Activated CD4-positive, alpha-beta memory T cell treated with anti-CD3 and anti-CD28 coated beads, Interleukin-2, amount 10 ng/mL, durations not matched to agents 7 days and 5 days (primary cell): ENCODE results near the gene SFSWAP. TPM values are rescaled to one million over a fixed set of nuclear protein-coding genes. Genes with fewer than 3 reads are reported as not detected.

Experiments
- CTCF ChIA-PET: fragments of 350-600 bp; sonication (Branson Sonifier 250); formaldehyde crosslinking; loops from one replicate; lab custom pipeline; 2021; ENCODE audit warnings: antibody characterized with exemption, inconsistent platforms; lab: Charles Lee
- POLR2A ChIA-PET: fragments of 350-600 bp; sonication (Branson Sonifier 250); formaldehyde crosslinking; loops from one replicate; lab custom pipeline; 2021; ENCODE audit warnings: antibody characterized with exemption; lab: Charles Lee
- DNase-seq: peaks from one replicate; pipeline ENCODE4 v3.0.0-alpha.2; 2020
- H3K27ac Mint-ChIP-seq: one replicate; pipeline ENCODE4 v1.8.0; 2021; ENCODE audit warnings: mild to moderate bottlenecking, mixed read lengths
- H3K27me3 Mint-ChIP-seq: one replicate; pipeline ENCODE4 v1.8.0; 2021; ENCODE audit warnings: mixed read lengths
- H3K36me3 Mint-ChIP-seq: one replicate; pipeline ENCODE4 v1.8.0; 2021; ENCODE audit warnings: low read depth, mixed read lengths
- H3K4me1 Mint-ChIP-seq: one replicate; pipeline ENCODE4 v1.8.0; 2021; ENCODE audit warnings: mixed read lengths
- H3K4me3 Mint-ChIP-seq: one replicate; pipeline ENCODE4 v1.8.0; 2021; ENCODE audit warnings: mild to moderate bottlenecking, mixed read lengths
- H3K9me3 Mint-ChIP-seq: one replicate; pipeline ENCODE4 v1.8.0; 2021; ENCODE audit warnings: mixed read lengths
- total RNA-seq, 2 experiments: library from RNA; stranded (reverse); gene quantifications; one replicate each; pipeline ENCODE4 v1.2.3, GENCODE V29; 2021

The SFSWAP gene
- total RNA-seq, 2 experiments from 2014 or later, result 43.7 to 48.0 TPM

DNA sequence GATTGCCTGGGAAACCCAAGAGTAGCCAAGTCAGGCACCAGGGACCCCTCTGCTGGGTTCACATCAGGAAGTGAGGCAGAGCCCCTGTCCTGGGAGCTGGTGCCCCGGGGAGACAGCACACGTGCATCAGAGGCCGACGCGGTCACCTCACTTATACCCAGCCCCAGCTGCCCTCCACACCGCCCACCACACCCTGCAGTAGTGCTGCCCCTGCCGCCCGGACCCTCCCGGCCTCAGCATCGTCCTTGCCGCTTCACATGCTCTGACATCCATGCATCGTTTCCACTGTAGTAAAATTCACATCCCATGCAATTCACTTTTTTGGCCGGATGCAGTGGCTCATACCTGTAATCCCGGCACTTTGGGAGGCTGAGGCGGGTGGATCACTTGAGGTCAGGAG is 131.3 kb downstream of the SFSWAP start:
- no peaks in the 10 kb centered on the region for H3K9me3 Mint-ChIP-seq
- H3K27ac Mint-ChIP-seq, result no peak overlapping the region
- H3K4me3 Mint-ChIP-seq, result no peak overlapping the region
- peaks cover 5% of the 10 kb centered on the region for H3K4me1 Mint-ChIP-seq
- no peak for DNase-seq
- CTCF ChIA-PET, result no interaction called here
- POLR2A ChIA-PET, result no interaction called here
- no peaks in the 10 kb centered on the region for H3K27me3 Mint-ChIP-seq
- no peaks in the 10 kb centered on the region for H3K36me3 Mint-ChIP-seq

- Mint-ChIP-seq H3K9me3 (no peaks in the 10 kb centered on the region), H3K4me1 (peaks cover 5% of the 10 kb centered on the region), H3K4me3 (no peak overlapping the region), H3K27me3 (no peaks in the 10 kb centered on the region), H3K36me3 (no peaks in the 10 kb centered on the region), H3K27ac (no peak overlapping the region)
- DNase-seq, result no peak
- CTCF ChIA-PET, result no interaction called here
- POLR2A ChIA-PET, result no interaction called here
Observed at GRCh38 chr12:131843527-131843926, 132.6 kb downstream of the SFSWAP start.

DNA sequence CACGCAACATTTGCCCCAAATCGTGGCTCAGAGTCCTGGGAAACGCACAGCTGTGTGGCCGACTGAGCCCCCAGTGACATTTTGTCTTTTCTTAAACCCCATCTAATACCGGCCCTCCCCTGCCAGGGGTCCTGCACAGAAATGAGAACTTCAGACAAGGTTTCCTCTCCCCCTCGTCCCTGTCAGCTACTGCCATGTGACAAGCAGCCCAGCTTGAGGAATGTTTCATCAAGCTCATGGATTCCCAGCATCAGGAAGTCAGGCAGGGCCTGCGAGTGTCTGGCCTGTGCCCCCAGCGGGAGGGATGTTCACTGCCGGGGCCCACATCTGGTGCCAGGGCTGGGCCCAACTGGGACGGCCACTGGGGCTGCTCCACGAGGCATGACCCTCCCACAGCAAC is 133.2 kb downstream of the SFSWAP start:
- H3K4me1 Mint-ChIP-seq, result peaks cover 5% of the 10 kb centered on the region
- no peak overlapping the region for H3K4me3 Mint-ChIP-seq
- H3K36me3 Mint-ChIP-seq, result no peaks in the 10 kb centered on the region
- H3K27me3 Mint-ChIP-seq, result no peaks in the 10 kb centered on the region
- no peaks in the 10 kb centered on the region for H3K9me3 Mint-ChIP-seq
- ChIA-PET CTCF (no interaction called here), POLR2A (no interaction called here)
- no peak overlapping the region for H3K27ac Mint-ChIP-seq
- DNase-seq, result no peak

- no peak for DNase-seq
- no peaks in the 10 kb centered on the region for H3K36me3 Mint-ChIP-seq
- H3K9me3 Mint-ChIP-seq, result no peaks in the 10 kb centered on the region
- ChIA-PET POLR2A (no interaction called here), CTCF (no interaction called here)
- H3K27me3 Mint-ChIP-seq, result no peaks in the 10 kb centered on the region
- no peak overlapping the region for H3K27ac Mint-ChIP-seq
- peaks cover 5% of the 10 kb centered on the region for H3K4me1 Mint-ChIP-seq
- H3K4me3 Mint-ChIP-seq, result no peak overlapping the region
Observed at GRCh38 chr12:131844656-131845055, 133.8 kb downstream of the SFSWAP start.

GRCh38 chr12:131845121-131845520 is 134.2 kb downstream of the SFSWAP start:
- Mint-ChIP-seq H3K27ac (no peak overlapping the region), H3K27me3 (no peaks in the 10 kb centered on the region), H3K9me3 (no peaks in the 10 kb centered on the region), H3K4me3 (no peak overlapping the region), H3K4me1 (peaks cover 5% of the 10 kb centered on the region), H3K36me3 (no peaks in the 10 kb centered on the region)
- POLR2A ChIA-PET, result no interaction called here
- CTCF ChIA-PET, result no interaction called here
- DNase-seq, result no peak

GRCh38 chr12:131847456-131847855 is 136.6 kb downstream of the SFSWAP start:
- ChIA-PET POLR2A (no interaction called here), CTCF (no interaction called here)
- no peak overlapping the region for H3K27ac Mint-ChIP-seq
- H3K27me3 Mint-ChIP-seq, result no peaks in the 10 kb centered on the region
- no peaks in the 10 kb centered on the region for H3K9me3 Mint-ChIP-seq
- peaks cover 5% of the 10 kb centered on the region for H3K4me1 Mint-ChIP-seq
- no peaks in the 10 kb centered on the region for H3K36me3 Mint-ChIP-seq
- no peak overlapping the region for H3K4me3 Mint-ChIP-seq
- no peak for DNase-seq

DNA sequence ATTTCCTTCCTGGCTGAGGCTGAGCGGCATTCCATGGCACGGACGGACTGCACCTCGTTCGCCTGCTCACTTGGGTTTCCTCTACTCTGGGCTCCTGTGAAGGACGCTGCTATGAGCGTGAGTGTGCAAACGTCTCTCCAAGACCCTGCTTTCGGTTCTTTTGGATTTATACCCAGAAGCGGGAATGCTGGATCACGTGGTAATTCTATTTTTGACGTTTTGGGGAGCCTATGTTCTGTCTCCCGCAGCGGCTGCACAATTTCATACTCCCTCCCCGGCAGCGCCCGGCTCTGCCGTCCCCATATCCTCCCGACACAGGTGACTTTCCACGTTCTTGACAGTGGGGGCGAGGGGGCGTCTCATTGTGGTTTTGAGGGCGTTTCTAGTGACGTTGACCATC is 137.9 kb downstream of the SFSWAP start:
- ChIA-PET POLR2A (no interaction called here), CTCF (no interaction called here)
- Mint-ChIP-seq H3K36me3 (no peaks in the 10 kb centered on the region), H3K4me1 (peaks cover 5% of the 10 kb centered on the region), H3K27me3 (no peaks in the 10 kb centered on the region), H3K9me3 (no peaks in the 10 kb centered on the region), H3K4me3 (no peak overlapping the region), H3K27ac (no peak overlapping the region)
- DNase-seq, result no peak

Other genes starting within 250 kb of the SFSWAP start
- gene MMP17, start 117.3 kb downstream of the SFSWAP start, total RNA-seq, result 1 to 10 TPM in 1 of 2 experiments, under 1 TPM in 1; 0.48 to 1.1 TPM
- gene ULK1, start 183.5 kb downstream of the SFSWAP start, total RNA-seq, result 10 to 100 TPM; 35.2 to 42.2 TPM
- 10 to 100 TPM; 32.9 to 34.7 TPM for gene PUS1, start 218.2 kb downstream of the SFSWAP start, total RNA-seq
- gene EP400, start 238.9 kb downstream of the SFSWAP start, total RNA-seq, result 10 to 100 TPM; 42.2 to 43.4 TPM